Measurements from ENCODE around the gene HLA-DOB. TPM values are rescaled to one million over a fixed set of nuclear protein-coding genes. Genes with fewer than 3 reads are reported as not detected.
A peak's percentile ranks its signal among the peaks of the same experiment; 100 is the strongest.
"Not testable (repeated sequence)": the region's sequence is repeated elsewhere in the genome, so short reads cannot be mapped to it uniquely, and the experiment has no call there.

The HLA-DOB gene
- total RNA-seq, 1 donor, result not detected

- H3K4me3 ChIP-seq (ENCODE audit: low read depth, low read length), result no peak overlapping the region
- DNase-seq (ENCODE audit: low read depth), result peak; percentile 63
- TF ChIP-seq CTCF (IDR thresholded peaks at IDR 0.05; ENCODE audit: insufficient read depth, low read length), result peak; percentile 61
Measured at GRCh38 chr6:32785781-32786533, 30.8 kb downstream of the HLA-DOB start.

GRCh38 chr6:32782923-32783322 lies 33.9 kb downstream of the HLA-DOB start:
- not testable (repeated sequence) for DNase-seq (ENCODE audit: low read depth)

GRCh38 chr6:32779036-32779435 lies 37.8 kb downstream of the HLA-DOB start:
- TF ChIP-seq CTCF (IDR thresholded peaks at IDR 0.05; ENCODE audit: insufficient read depth, low read length), result no peak
- H3K4me3 ChIP-seq (ENCODE audit: low read depth, low read length), result no peak overlapping the region
- no peak for DNase-seq (ENCODE audit: low read depth)

More at GRCh38 chr6:32782923-32783322, 33.9 kb downstream of the HLA-DOB start:
- not testable (repeated sequence) for H3K4me3 ChIP-seq (ENCODE audit: low read depth, low read length)

- DNase-seq (ENCODE audit: low read depth), result no peak
- TF ChIP-seq CTCF (IDR thresholded peaks at IDR 0.05; ENCODE audit: insufficient read depth, low read length), result no peak
- no peak overlapping the region for H3K4me3 ChIP-seq (ENCODE audit: low read depth, low read length)
Measured at GRCh38 chr6:32775071-32775470, 41.7 kb downstream of the HLA-DOB start.

GRCh38 chr6:32774426-32774825 lies 42.4 kb downstream of the HLA-DOB start:
- H3K4me3 ChIP-seq (ENCODE audit: low read depth, low read length), result no peak overlapping the region
- no peak for TF ChIP-seq CTCF (IDR thresholded peaks at IDR 0.05; ENCODE audit: insufficient read depth, low read length)
- no peak for DNase-seq (ENCODE audit: low read depth)

- DNase-seq (ENCODE audit: low read depth), result no peak
- H3K4me3 ChIP-seq (ENCODE audit: low read depth, low read length), result no peak overlapping the region
- no peak for TF ChIP-seq CTCF (IDR thresholded peaks at IDR 0.05; ENCODE audit: insufficient read depth, low read length)
Measured at GRCh38 chr6:32772656-32773055, 44.1 kb downstream of the HLA-DOB start.

GRCh38 chr6:32764048-32764447 lies 52.8 kb downstream of the HLA-DOB start:
- no peak for TF ChIP-seq CTCF (IDR thresholded peaks at IDR 0.05; ENCODE audit: insufficient read depth, low read length)
- no peak overlapping the region for H3K4me3 ChIP-seq (ENCODE audit: low read depth, low read length)
- DNase-seq (ENCODE audit: low read depth), result no peak

All from fibroblast of the aortic adventitia (primary cell).